Muscle of back (tissue), 10 donors: Measurements from ENCODE around the gene OR1S1. TPM values are rescaled to one million over a fixed set of nuclear protein-coding genes. Genes with fewer than 3 reads are reported as not detected.

Experiments
- polyA plus RNA-seq, 10 donors: library from polyadenylated mRNA; unstranded; fragments of 120-200 nt; gene quantifications; one replicate each; pipeline ENCODE4 v1.2.1, GENCODE V29; 2013; ENCODE audit not compliant: insufficient read length in 10 of 10

OR1S1 gene
- polyA plus RNA-seq, 10 donors: not detected

Other genes with a start within 250 kb of the OR1S1 start
- not detected for gene OR9Q1, start 188.8 kb upstream of the OR1S1 start, polyA plus RNA-seq
- not detected for gene OR6Q1, start 181.8 kb upstream of the OR1S1 start, polyA plus RNA-seq
- not detected for gene OR9I1, start 87.2 kb upstream of the OR1S1 start, polyA plus RNA-seq
- gene OR9Q2, start 23.6 kb upstream of the OR1S1 start, polyA plus RNA-seq: not detected
- gene OR1S2, start 8.6 kb upstream of the OR1S1 start, polyA plus RNA-seq: not detected
- not detected for gene OR10Q1, start 16.2 kb downstream of the OR1S1 start, polyA plus RNA-seq
- not detected for gene OR10W1, start 55.5 kb downstream of the OR1S1 start, polyA plus RNA-seq
- not detected for gene OR5B17, start 146.3 kb downstream of the OR1S1 start, polyA plus RNA-seq
- not detected for gene OR5B3, start 194.2 kb downstream of the OR1S1 start, polyA plus RNA-seq
- not detected for gene OR5B2, start 215.4 kb downstream of the OR1S1 start, polyA plus RNA-seq
- gene OR5B12, start 229.5 kb downstream of the OR1S1 start, polyA plus RNA-seq: not detected